ENCODE measurements around the gene CADPS.

DNA sequence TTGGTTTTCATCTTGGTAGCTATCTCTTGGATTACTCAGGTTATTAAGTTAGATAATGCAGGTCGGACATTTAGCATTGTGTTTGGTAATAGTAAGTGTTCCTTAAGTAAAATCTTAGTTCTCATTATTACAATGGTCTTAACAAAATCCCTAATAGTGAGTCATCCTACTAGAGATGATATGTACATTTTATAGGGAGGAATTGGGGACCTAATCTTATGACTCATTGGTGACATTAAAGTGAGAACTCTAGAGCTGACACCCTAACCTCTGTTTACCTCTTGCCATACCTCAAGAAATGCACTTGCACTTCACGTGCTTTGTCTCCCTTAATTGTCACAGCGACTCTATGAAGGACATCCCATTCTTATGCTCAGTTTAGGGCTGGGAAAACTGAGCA lies 174.9 kb downstream of the CADPS start:
- no peak for TF ChIP-seq CTCF (conservative IDR thresholded peaks at IDR 0.05; ENCODE audit: low read depth, low read length)
- no peak for TF ChIP-seq EZH2 (IDR thresholded peaks at IDR 0.05; ENCODE audit: borderline replicate concordance, low read depth, low read length, poor library complexity, severe bottlenecking)

Data from A673 (cell line).